Uterus (tissue), 2 donors: ENCODE data around the gene DPP6.
"Not testable (repeated sequence)": the region's sequence is repeated elsewhere in the genome, so short reads cannot be mapped to it uniquely, and the experiment has no call there.

Experiments
- CTCF ChIP-seq, 4 experiments: fragments of 200-600 bp in 2 of 4; fragments of 450-650 bp in 2 of 4; sonication (generic) in 2 of 4; IDR thresholded peaks; one replicate each; pipeline ENCODE4 v1.5.1; 2016 to 2019; ENCODE audit warnings: antibody characterized with exemption in 4 of 4, mild to moderate bottlenecking in 2 of 4, moderate library complexity in 1 of 4
- POLR2A ChIP-seq, 2 donors: fragments of 450-650 bp; IDR thresholded peaks; one replicate each; pipeline ENCODE4 v1.6.1; 2016; ENCODE audit warnings: antibody characterized with exemption in 2 of 2, mild to moderate bottlenecking in 1 of 2, moderate library complexity in 1 of 2

- TF ChIP-seq CTCF, POLR2A (IDR thresholded peaks at IDR 0.05): not testable (repeated sequence)
Measured at GRCh38 chr7:154018354-154018753, 33.8 kb upstream of the DPP6 start.
